A673 (cell line): ENCODE results near the gene KRT8.

Experiments used
- EZH2 ChIP-seq: fragments of 200-600 bp; sonication (generic); IDR thresholded peaks from 2 replicates; pipeline ENCODE4 v1.6.1; 2017; ENCODE audit warnings: borderline replicate concordance, low read depth, mild to moderate bottlenecking, mixed read lengths, antibody characterized with exemption, low read length; ENCODE audit not compliant: poor library complexity, severe bottlenecking
- TF ChIP-seq, protein P1 (sequence below): fragments of 300-800, 200-600 bp; sonication (generic); conservative IDR thresholded peaks from 2 replicates; pipeline ENCODE4 v1.5.1; 2017; ENCODE audit warnings: low read depth, mild to moderate bottlenecking, antibody characterized with exemption, low read length, moderate library complexity, mixed read lengths

DNA sequence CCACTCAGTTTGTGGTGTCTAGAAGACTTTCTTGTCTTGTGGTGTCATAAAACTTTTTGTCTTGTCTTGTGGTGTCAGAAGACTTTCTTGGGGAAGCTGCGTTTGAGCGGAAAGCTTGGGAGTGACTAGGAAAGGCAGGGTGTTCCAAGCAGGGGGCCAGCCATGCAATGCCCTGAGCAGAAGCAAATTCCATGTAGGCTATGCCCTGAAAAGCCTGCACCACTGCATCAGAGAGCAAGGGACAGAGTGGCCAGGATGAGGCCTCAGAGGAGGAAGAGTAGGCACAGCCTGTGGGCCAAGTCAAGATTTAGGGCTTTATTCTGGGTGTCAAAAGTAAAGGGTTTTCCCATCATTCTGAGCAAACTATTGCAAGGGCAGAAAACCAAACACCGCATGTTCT is 14.5 kb downstream of the KRT8 start:
- TF ChIP-seq, protein P1, sequence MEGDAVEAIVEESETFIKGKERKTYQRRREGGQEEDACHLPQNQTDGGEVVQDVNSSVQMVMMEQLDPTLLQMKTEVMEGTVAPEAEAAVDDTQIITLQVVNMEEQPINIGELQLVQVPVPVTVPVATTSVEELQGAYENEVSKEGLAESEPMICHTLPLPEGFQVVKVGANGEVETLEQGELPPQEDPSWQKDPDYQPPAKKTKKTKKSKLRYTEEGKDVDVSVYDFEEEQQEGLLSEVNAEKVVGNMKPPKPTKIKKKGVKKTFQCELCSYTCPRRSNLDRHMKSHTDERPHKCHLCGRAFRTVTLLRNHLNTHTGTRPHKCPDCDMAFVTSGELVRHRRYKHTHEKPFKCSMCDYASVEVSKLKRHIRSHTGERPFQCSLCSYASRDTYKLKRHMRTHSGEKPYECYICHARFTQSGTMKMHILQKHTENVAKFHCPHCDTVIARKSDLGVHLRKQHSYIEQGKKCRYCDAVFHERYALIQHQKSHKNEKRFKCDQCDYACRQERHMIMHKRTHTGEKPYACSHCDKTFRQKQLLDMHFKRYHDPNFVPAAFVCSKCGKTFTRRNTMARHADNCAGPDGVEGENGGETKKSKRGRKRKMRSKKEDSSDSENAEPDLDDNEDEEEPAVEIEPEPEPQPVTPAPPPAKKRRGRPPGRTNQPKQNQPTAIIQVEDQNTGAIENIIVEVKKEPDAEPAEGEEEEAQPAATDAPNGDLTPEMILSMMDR, result no peak
- TF ChIP-seq EZH2, result no peak
